ENCODE data around the gene HLA-DOB. TPM values are rescaled to one million over a fixed set of nuclear protein-coding genes. Genes with fewer than 3 reads are reported as not detected.
A peak's percentile ranks its signal among the peaks of the same experiment; 100 is the strongest.

HLA-DOB gene
- total RNA-seq, 6 donors from 2014 or later = 1.3 to 15.2 (median 3.7) TPM

GRCh38 chr6:32825966-32826365 lies 9.2 kb upstream of the HLA-DOB start:
- Histone ChIP-seq H3K27me3 (no peaks in the 10 kb centered on the region), H3K36me3 (peaks cover 7 to 38% (median 30%) of the 10 kb centered on the region in 4 donors), H3K27ac (peak overlapping the region in 2 of 4 donors; percentile 9 to 46), H3K9me3 (no peaks in the 10 kb centered on the region), H3K4me3 (no peak overlapping the region), H3K4me1 (peaks cover 0 to 7% (median 3%) of the 10 kb centered on the region in 4 donors)
- ATAC-seq (ENCODE audit: low FRiP score in 2 of 2) (peak in 1 of 2 donors; percentile 45), DNase-seq (no peak)
- TF ChIP-seq POLR2A (IDR thresholded peaks at IDR 0.05) (no peak), CTCF (IDR thresholded peaks at IDR 0.05) (peak in 3 of 6 experiments; percentile 22 to 51 (median 39))
- WGBS, 2 donors = 30 to 44% methylated on average over 2 of the region's 2 CpGs

- Histone ChIP-seq H3K27ac (no peak overlapping the region), H3K36me3 (no peaks in the 10 kb centered on the region), H3K27me3 (no peaks in the 10 kb centered on the region), H3K4me1 (no peaks in the 10 kb centered on the region), H3K4me3 (no peak overlapping the region), H3K9me3 (no peaks in the 10 kb centered on the region)
- 75 to 76% methylated on average over 2 to 3 of the region's 3 CpGs for WGBS, 2 donors
- DNase-seq (no peak), ATAC-seq (ENCODE audit: low FRiP score in 2 of 2) (no peak)
- TF ChIP-seq CTCF (IDR thresholded peaks at IDR 0.05) (no peak), POLR2AphosphoS5 (IDR thresholded peaks at IDR 0.05) (no peak), POLR2A (IDR thresholded peaks at IDR 0.05) (no peak), EP300 (IDR thresholded peaks at IDR 0.05) (no peak)
Observed at GRCh38 chr6:32819729-32820128, 2.9 kb upstream of the HLA-DOB start.

GRCh38 chr6:32818867-32819266 lies 2.1 kb upstream of the HLA-DOB start:
- WGBS, 2 donors = 78 to 85% methylated on average over 2 of the region's 2 CpGs
- H3K9me3 ChIP-seq = no peaks in the 10 kb centered on the region
- no peaks in the 10 kb centered on the region for H3K27me3 ChIP-seq
- TF ChIP-seq EP300 (IDR thresholded peaks at IDR 0.05) = no peak
- TF ChIP-seq POLR2A (IDR thresholded peaks at IDR 0.05) = no peak
- no peak for TF ChIP-seq CTCF (IDR thresholded peaks at IDR 0.05)
- TF ChIP-seq POLR2AphosphoS5 (IDR thresholded peaks at IDR 0.05) = no peak
- no peak overlapping the region for H3K4me3 ChIP-seq
- H3K36me3 ChIP-seq = no peaks in the 10 kb centered on the region
- DNase-seq (no peak), ATAC-seq (ENCODE audit: low FRiP score in 2 of 2) (no peak)
- no peaks in the 10 kb centered on the region for H3K4me1 ChIP-seq
- H3K27ac ChIP-seq = no peak overlapping the region

GRCh38 chr6:32815996-32816395 lies 806 bp downstream of the HLA-DOB start:
- 82 to 84% methylated on average over 2 of the region's 2 CpGs for WGBS, 2 donors
- Histone ChIP-seq H3K4me1 (no peaks in the 10 kb centered on the region), H3K36me3 (no peaks in the 10 kb centered on the region), H3K4me3 (no peak overlapping the region), H3K27me3 (no peaks in the 10 kb centered on the region), H3K27ac (peak overlapping the region in 1 of 4 donors; percentile 28), H3K9me3 (no peaks in the 10 kb centered on the region)
- DNase-seq (no peak), ATAC-seq (ENCODE audit: low FRiP score in 2 of 2) (no peak)
- no peak for TF ChIP-seq POLR2A (IDR thresholded peaks at IDR 0.05)
- TF ChIP-seq CTCF (IDR thresholded peaks at IDR 0.05) = no peak
- no peak for TF ChIP-seq EP300 (IDR thresholded peaks at IDR 0.05)
- no peak for TF ChIP-seq POLR2AphosphoS5 (IDR thresholded peaks at IDR 0.05)

- TF ChIP-seq CTCF (IDR thresholded peaks at IDR 0.05) = no peak
- no peak for TF ChIP-seq EP300 (IDR thresholded peaks at IDR 0.05)
- TF ChIP-seq POLR2A (IDR thresholded peaks at IDR 0.05) = no peak
- TF ChIP-seq POLR2AphosphoS5 (IDR thresholded peaks at IDR 0.05) = no peak
- DNase-seq = no peak
- H3K27ac ChIP-seq = no peak overlapping the region
Observed at GRCh38 chr6:32815115-32815514, 1.7 kb downstream of the HLA-DOB start.

More at GRCh38 chr6:32815115-32815514, 1.7 kb downstream of the HLA-DOB start:
- no peaks in the 10 kb centered on the region for H3K36me3 ChIP-seq
- WGBS, 2 donors = 79 to 82% methylated on average over 5 of the region's 5 CpGs
- ATAC-seq (ENCODE audit: low FRiP score in 2 of 2) = peak in 1 of 2 donors; percentile 73
- H3K27me3 ChIP-seq = no peaks in the 10 kb centered on the region
- H3K9me3 ChIP-seq = no peaks in the 10 kb centered on the region
- H3K4me3 ChIP-seq = no peak overlapping the region
- H3K4me1 ChIP-seq = no peaks in the 10 kb centered on the region

Measured in upper lobe of left lung (tissue), 6 donors.